Psoas muscle (tissue), 8 donors: ENCODE measurements around the gene CFAP74. TPM values are rescaled to one million over a fixed set of nuclear protein-coding genes. Genes with fewer than 3 reads are reported as not detected.
A peak's percentile ranks its signal among the peaks of the same experiment; 100 is the strongest.

Experiments
- ATAC-seq, 4 donors: fragments of 200-7000 bp; cut with Tn5 transposase; one replicate each; pipeline ENCODE4 v1.9.1; 2020; ENCODE audit warnings: moderate library complexity in 3 of 4, mild to moderate bottlenecking in 2 of 4
- DNase-seq, 2 donors: peaks; one replicate each; pipeline ENCODE4 v3.0.0-alpha.2; 2020
- H3K27ac ChIP-seq: fragments of 200-600 bp; one replicate; pipeline ENCODE4 v1.8.0; 2022
- H3K27me3 ChIP-seq, 3 donors: fragments of 200-600 bp in 1 of 3; one replicate each; pipeline versions ENCODE4 v1.6.1 to v1.8.0; 2013 to 2022; ENCODE audit warnings: low read length in 2 of 3, mild to moderate bottlenecking in 2 of 3, moderate library complexity in 1 of 3; ENCODE audit not compliant: insufficient read depth in 3 of 3
- H3K36me3 ChIP-seq, 2 donors: fragments of 200-600 bp in 1 of 2; one replicate each; pipeline versions ENCODE4 v1.6.1 to v1.8.0; 2013 to 2022; ENCODE audit warnings: low read depth in 1 of 2, mild to moderate bottlenecking in 1 of 2, moderate library complexity in 1 of 2; ENCODE audit not compliant: insufficient read depth in 1 of 2
- H3K4me1 ChIP-seq: fragments of 200-600 bp; one replicate; pipeline ENCODE4 v1.8.0; 2022
- H3K4me3 ChIP-seq: fragments of 200-600 bp; one replicate; pipeline ENCODE4 v1.8.0; 2022; ENCODE audit warnings: mild to moderate bottlenecking
- H3K9me3 ChIP-seq: fragments of 200-600 bp; one replicate; pipeline ENCODE4 v1.8.0; 2022
- WGBS, 3 donors: extraction: QIAGEN DNeasy Blood & Tissue Kit; methylation state at CpG; one replicate each; pipeline versions ENCODE4 v1.1.6 to v1.1.7; 2013; 5-methylcytosine and 5-hydroxymethylcytosine counted together
- intact Hi-C, 2 donors: fragments of 100-400 bp; cut with DNase I; formaldehyde crosslinking; loops; one replicate each; pipeline versions ENCODE4 v1.11.0 to v1.14.2; 2022
- polyA plus RNA-seq, 3 donors: library from polyadenylated mRNA; stranded (reverse); fragments of 200-250 nt; gene quantifications; one replicate each; pipeline ENCODE4 v1.2.3, GENCODE V29; 2013
- total RNA-seq, 4 donors: library from RNA; stranded (reverse); fragmentation: NEBNext Ultra II Directional in 2 of 4; extraction: Animal tissue kit (Norgen Biotek cat#: 25700) in 2 of 4; gene quantifications; one replicate each; pipeline versions ENCODE4 v1.2.1 to v1.2.4, GENCODE V29; 2021 to 2023
- TF ChIP-seq, protein P1 (sequence below): fragments of 200-600 bp; IDR thresholded peaks from one replicate; pipeline ENCODE4 v1.8.0; 2022; ENCODE audit warnings: antibody characterized with exemption
- donor health status: healthy with polysubstance abuse.
- donor health status: DM: no; HTN: no; CAD: no; lungs with moderate emphysema.
- donor health status: Bipolar disorder and iron deficiency.
- donor health status: healthy.
- donor health status: DM: yes; HTN: yes; CAD: no.
- donor health status: DM: no; HTN: no; CAD: no.
- donor health status: DM: no; HTN: no; CAD: no.
- donor health status: DM: yes; HTN: yes; CAD: no.

Gene CFAP74
- total and polyA plus RNA-seq, 7 donors = 0.01 to 0.05 TPM; not detected in 5

- WGBS, 3 donors = 10 to 21% (median 14%) methylated on average over 29 to 37 of the region's 37 CpGs
- H3K9me3 ChIP-seq = no peaks in the 10 kb centered on the region
- H3K27me3 ChIP-seq = peaks cover 0 to 50% (median 0%) of the 10 kb centered on the region in 3 donors
- no peak overlapping the region for H3K4me3 ChIP-seq
- DNase-seq (peak; percentile 62 to 76), ATAC-seq (peak; percentile 72 to 92 (median 86))
- no peaks in the 10 kb centered on the region for H3K36me3 ChIP-seq
- intact Hi-C loops = loop anchor here (1.0 to 5.0 kb wide), 2 partner anchors 100 to 103 kb away; no protein-coding TSS in a partner anchor
- TF ChIP-seq, protein P1, sequence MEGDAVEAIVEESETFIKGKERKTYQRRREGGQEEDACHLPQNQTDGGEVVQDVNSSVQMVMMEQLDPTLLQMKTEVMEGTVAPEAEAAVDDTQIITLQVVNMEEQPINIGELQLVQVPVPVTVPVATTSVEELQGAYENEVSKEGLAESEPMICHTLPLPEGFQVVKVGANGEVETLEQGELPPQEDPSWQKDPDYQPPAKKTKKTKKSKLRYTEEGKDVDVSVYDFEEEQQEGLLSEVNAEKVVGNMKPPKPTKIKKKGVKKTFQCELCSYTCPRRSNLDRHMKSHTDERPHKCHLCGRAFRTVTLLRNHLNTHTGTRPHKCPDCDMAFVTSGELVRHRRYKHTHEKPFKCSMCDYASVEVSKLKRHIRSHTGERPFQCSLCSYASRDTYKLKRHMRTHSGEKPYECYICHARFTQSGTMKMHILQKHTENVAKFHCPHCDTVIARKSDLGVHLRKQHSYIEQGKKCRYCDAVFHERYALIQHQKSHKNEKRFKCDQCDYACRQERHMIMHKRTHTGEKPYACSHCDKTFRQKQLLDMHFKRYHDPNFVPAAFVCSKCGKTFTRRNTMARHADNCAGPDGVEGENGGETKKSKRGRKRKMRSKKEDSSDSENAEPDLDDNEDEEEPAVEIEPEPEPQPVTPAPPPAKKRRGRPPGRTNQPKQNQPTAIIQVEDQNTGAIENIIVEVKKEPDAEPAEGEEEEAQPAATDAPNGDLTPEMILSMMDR = peak; percentile 80
- no peak overlapping the region for H3K27ac ChIP-seq
- H3K4me1 ChIP-seq = no peaks in the 10 kb centered on the region
These were observed 59.6 kb downstream of the CFAP74 start for GRCh38 chr1:1943834-1944570.

GRCh38 chr1:1942753-1943656 is 60.6 kb downstream of the CFAP74 start:
- no peak overlapping the region for H3K4me3 ChIP-seq
- no peaks in the 10 kb centered on the region for H3K9me3 ChIP-seq
- DNase-seq = peak in 1 of 2 donors; percentile 51
- WGBS, 3 donors = 77 to 82% (median 78%) methylated on average over 43 to 45 of the region's 45 CpGs
- H3K36me3 ChIP-seq = no peaks in the 10 kb centered on the region
- peaks cover 0 to 50% (median 0%) of the 10 kb centered on the region in 3 donors for H3K27me3 ChIP-seq
- TF ChIP-seq, protein P1 = no peak
- no peaks in the 10 kb centered on the region for H3K4me1 ChIP-seq
- intact Hi-C loops = loop anchor here in 1 of 2 donors (5.0 kb wide), 1 partner anchor 104 kb away; no protein-coding TSS in a partner anchor
- no peak overlapping the region for H3K27ac ChIP-seq
- no peak for ATAC-seq

GRCh38 chr1:1941868-1942752 is 61.5 kb downstream of the CFAP74 start:
- TF ChIP-seq, protein P1 = no peak
- no peak for DNase-seq
- Histone ChIP-seq H3K4me1 (no peaks in the 10 kb centered on the region), H3K27ac (no peak overlapping the region), H3K4me3 (no peak overlapping the region), H3K27me3 (peaks cover 0 to 48% (median 0%) of the 10 kb centered on the region in 3 donors), H3K9me3 (no peaks in the 10 kb centered on the region), H3K36me3 (no peaks in the 10 kb centered on the region)
- intact Hi-C loops = loop anchor here in 1 of 2 donors (5.0 kb wide), 1 partner anchor 105 kb away; no protein-coding TSS in a partner anchor
- no peak for ATAC-seq
- 55 to 67% (median 57%) methylated on average over 36 to 39 of the region's 39 CpGs for WGBS, 3 donors

DNA sequence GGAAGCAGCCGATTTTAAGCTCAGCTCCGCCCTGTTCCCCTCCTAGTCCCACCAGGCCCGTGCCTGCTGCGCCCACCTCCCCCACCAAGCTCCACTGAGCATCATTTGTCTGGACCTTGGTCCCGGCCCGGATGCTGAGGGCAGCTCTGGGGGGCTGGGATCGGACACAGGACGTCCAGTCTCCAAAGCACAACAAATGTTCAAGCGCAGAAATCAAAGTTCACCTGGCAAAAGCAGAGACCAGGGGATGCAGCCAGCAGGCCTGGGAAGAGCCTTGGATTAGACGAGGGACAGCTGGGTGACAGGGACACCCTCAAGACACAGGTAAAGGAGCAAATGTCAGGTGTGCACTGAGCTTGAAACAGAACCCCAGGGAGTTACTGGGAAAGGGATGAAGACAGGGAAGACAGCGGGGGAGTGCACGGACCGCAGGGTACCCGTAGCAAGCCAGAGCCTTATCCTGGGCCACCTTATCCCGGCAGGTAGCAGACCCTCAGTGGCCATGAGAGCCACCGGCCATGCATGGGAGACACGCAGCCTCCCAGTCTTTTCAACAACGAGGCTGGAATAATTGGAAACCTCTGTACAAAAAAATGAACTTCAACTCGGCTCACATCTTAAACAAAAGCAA is 62.3 kb downstream of the CFAP74 start:
- Histone ChIP-seq H3K27ac (no peak overlapping the region), H3K9me3 (no peaks in the 10 kb centered on the region), H3K27me3 (peaks cover 0 to 44% (median 0%) of the 10 kb centered on the region in 3 donors), H3K36me3 (no peaks in the 10 kb centered on the region), H3K4me1 (no peaks in the 10 kb centered on the region), H3K4me3 (no peak overlapping the region)
- DNase-seq = no peak
- TF ChIP-seq, protein P1 = no peak
- WGBS, 3 donors = 58 to 69% (median 61%) methylated on average over 19 of the region's 19 CpGs
- intact Hi-C loops = loop anchor here in 1 of 2 donors (5.0 kb wide), 1 partner anchor 106 kb away; no protein-coding TSS in a partner anchor
- no peak for ATAC-seq
